Upper lobe of right lung (tissue), 1 donor: ENCODE data around the gene ITPKA. TPM values are rescaled to one million over a fixed set of nuclear protein-coding genes. Genes with fewer than 3 reads are reported as not detected.

Source experiments
- ATAC-seq: fragments of 200-7000 bp; cut with Tn5 transposase; one replicate; pipeline ENCODE4 v1.9.1; 2020; ENCODE audit warnings: mild to moderate bottlenecking, moderate library complexity
- DNase-seq: peaks from one replicate; pipeline ENCODE4 v3.0.0-alpha.2; 2020
- H3K27ac ChIP-seq: fragments of 200-600 bp; one replicate; pipeline ENCODE4 v1.8.0; 2022
- H3K27me3 ChIP-seq: fragments of 200-600 bp; one replicate; pipeline ENCODE4 v1.8.0; 2022; ENCODE audit warnings: mild to moderate bottlenecking
- H3K36me3 ChIP-seq: fragments of 200-600 bp; one replicate; pipeline ENCODE4 v1.8.0; 2022
- H3K4me1 ChIP-seq: fragments of 200-600 bp; one replicate; pipeline ENCODE4 v1.8.0; 2022
- H3K4me3 ChIP-seq: fragments of 200-600 bp; one replicate; pipeline ENCODE4 v1.8.0; 2022; ENCODE audit warnings: mild to moderate bottlenecking
- H3K9me3 ChIP-seq: fragments of 200-600 bp; one replicate; pipeline ENCODE4 v1.8.0; 2022
- intact Hi-C: fragments of 100-400 bp; cut with DNase I; formaldehyde crosslinking; loops from one replicate; pipeline ENCODE4 v1.11.0; 2022
- total RNA-seq: library from RNA; stranded (reverse); fragmentation: NEBNext Ultra II Directional; extraction: Animal tissue kit (Norgen Biotek cat#: 25700); gene quantifications from one replicate; pipeline ENCODE4 v1.2.1, GENCODE V29; 2021
- TF ChIP-seq, protein P1 (sequence below): fragments of 200-600 bp; IDR thresholded peaks from one replicate; pipeline ENCODE4 v1.8.0; 2022; ENCODE audit warnings: antibody characterized with exemption
- donor health status: DM: no; HTN: yes; CAD: no; lungs with severe emphysema.

ITPKA gene
- total RNA-seq, 1 donor from 2014 or later: 0.67 TPM

DNA sequence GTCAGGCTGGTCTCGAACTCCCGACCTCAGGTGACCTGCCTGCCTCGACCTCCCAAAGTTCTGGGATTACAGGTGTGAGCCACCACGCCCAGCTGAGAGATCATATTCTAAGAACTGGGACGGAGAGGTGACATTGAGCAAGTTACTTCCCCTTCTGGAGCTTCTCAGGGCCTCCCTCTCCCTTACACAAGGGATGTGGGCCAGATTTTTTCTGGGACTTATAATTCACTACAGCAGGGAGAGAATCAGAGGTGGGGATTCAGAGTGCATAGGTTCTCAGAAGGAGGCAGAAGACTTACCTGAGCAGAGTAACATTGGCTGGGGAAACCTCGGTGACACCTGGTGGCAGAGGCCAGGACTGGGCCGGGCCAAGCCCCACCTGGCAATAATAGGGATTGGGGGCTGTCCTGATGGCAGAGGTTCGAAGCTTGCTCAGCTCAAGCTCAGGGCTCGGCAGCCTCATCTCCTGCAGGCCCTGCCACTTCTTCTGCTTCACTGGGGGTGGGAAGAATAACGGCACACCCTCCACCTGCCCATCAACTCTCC lies 13.2 kb downstream of the ITPKA start:
- Histone ChIP-seq H3K27me3 (peaks cover 42% of the 10 kb centered on the region), H3K9me3 (no peaks in the 10 kb centered on the region), H3K4me3 (no peak overlapping the region), H3K36me3 (no peaks in the 10 kb centered on the region), H3K27ac (no peak overlapping the region), H3K4me1 (peaks cover 22% of the 10 kb centered on the region)
- intact Hi-C loops: no loop called here
- DNase-seq: no peak
- ATAC-seq: no peak
- TF ChIP-seq, protein P1, sequence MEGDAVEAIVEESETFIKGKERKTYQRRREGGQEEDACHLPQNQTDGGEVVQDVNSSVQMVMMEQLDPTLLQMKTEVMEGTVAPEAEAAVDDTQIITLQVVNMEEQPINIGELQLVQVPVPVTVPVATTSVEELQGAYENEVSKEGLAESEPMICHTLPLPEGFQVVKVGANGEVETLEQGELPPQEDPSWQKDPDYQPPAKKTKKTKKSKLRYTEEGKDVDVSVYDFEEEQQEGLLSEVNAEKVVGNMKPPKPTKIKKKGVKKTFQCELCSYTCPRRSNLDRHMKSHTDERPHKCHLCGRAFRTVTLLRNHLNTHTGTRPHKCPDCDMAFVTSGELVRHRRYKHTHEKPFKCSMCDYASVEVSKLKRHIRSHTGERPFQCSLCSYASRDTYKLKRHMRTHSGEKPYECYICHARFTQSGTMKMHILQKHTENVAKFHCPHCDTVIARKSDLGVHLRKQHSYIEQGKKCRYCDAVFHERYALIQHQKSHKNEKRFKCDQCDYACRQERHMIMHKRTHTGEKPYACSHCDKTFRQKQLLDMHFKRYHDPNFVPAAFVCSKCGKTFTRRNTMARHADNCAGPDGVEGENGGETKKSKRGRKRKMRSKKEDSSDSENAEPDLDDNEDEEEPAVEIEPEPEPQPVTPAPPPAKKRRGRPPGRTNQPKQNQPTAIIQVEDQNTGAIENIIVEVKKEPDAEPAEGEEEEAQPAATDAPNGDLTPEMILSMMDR: no peak

DNA sequence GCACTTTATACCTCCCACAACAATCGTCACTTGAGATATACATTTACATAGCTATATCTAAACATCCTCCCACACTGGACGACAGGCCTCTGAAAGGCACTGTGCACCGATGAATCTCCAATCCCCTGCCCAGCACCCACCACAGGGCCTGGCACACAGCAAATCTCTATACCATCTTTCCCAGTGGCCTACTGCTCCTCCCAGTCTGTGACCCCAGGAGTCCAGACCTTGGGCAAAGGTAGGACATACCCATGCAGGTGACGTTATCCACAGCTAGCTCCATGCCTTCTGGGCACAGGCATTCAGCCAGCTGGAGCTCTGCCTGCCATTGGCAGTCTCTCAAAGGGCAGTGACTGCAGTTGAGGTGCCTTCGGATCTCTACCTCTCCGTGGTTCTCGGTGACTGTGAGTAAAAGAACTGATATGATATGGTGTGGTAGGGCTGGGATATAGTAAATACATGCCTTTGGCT lies 14.2 kb downstream of the ITPKA start:
- Histone ChIP-seq H3K9me3 (no peaks in the 10 kb centered on the region), H3K4me1 (peaks cover 20% of the 10 kb centered on the region), H3K27ac (no peak overlapping the region), H3K36me3 (no peaks in the 10 kb centered on the region), H3K4me3 (no peak overlapping the region), H3K27me3 (peaks cover 42% of the 10 kb centered on the region)
- DNase-seq (no peak), ATAC-seq (peak; percentile 25)
- intact Hi-C loops: no loop called here
- TF ChIP-seq, protein P1: no peak

DNA sequence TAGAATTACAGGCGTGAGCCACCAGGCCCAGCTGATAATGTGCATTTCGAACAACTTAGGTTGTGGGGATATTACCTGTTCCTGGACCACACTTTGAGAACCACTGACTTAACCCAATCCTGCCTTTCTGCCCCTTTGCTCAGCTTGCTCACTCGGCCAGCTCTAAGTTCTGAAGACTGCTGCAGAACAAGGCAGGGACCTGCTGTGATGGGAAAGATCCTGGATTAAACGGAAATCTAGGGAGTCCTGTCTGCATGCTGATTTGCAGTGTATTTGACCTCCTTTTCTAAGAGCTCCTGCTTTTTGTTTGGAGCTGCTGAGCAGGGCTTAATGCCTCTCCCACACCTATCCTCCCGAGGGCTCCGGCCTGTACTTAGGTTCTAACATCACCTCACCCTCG lies 17.1 kb downstream of the ITPKA start:
- peaks cover 25% of the 10 kb centered on the region for H3K4me1 ChIP-seq
- no peak overlapping the region for H3K4me3 ChIP-seq
- H3K36me3 ChIP-seq: no peaks in the 10 kb centered on the region
- intact Hi-C loops: no loop called here
- H3K27ac ChIP-seq: no peak overlapping the region
- TF ChIP-seq, protein P1: no peak
- DNase-seq: no peak
- peaks cover 40% of the 10 kb centered on the region for H3K27me3 ChIP-seq
- ATAC-seq: no peak
- H3K9me3 ChIP-seq: no peaks in the 10 kb centered on the region

DNA sequence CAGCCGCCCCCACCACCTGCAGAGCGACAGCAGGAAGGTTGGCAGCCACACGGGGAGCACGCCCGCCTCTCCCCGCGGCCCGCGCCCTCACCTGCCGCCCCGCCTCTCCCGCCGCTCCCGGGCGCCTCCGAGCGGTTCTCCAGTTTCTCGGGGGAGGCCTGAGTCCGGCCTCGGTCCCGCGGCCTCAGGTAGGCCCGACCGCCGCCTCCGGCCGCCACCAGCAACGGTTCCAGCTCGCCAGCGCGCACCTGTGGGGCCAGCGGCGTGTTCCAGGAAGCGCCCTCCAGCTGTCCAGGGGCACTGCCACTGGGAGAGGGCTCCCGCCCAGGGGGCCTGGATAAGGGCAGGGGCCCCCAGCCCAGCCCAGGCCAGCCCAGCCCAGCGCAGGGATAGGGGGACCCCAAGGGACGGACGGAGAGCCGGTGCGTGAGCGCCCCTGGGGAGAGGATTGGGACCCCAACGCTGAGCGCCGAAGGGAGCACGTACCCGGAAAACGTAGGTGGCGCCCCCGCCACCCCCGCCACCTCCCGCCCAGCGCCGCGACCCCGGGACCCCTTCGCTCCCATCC lies 17.7 kb downstream of the ITPKA start:
- DNase-seq (no peak), ATAC-seq (peak; percentile 3)
- intact Hi-C loops: no loop called here
- Histone ChIP-seq H3K4me1 (peaks cover 25% of the 10 kb centered on the region), H3K36me3 (no peaks in the 10 kb centered on the region), H3K27ac (no peak overlapping the region), H3K4me3 (peak overlapping the region; percentile 43), H3K9me3 (no peaks in the 10 kb centered on the region), H3K27me3 (peaks cover 40% of the 10 kb centered on the region)
- TF ChIP-seq, protein P1: no peak

DNA sequence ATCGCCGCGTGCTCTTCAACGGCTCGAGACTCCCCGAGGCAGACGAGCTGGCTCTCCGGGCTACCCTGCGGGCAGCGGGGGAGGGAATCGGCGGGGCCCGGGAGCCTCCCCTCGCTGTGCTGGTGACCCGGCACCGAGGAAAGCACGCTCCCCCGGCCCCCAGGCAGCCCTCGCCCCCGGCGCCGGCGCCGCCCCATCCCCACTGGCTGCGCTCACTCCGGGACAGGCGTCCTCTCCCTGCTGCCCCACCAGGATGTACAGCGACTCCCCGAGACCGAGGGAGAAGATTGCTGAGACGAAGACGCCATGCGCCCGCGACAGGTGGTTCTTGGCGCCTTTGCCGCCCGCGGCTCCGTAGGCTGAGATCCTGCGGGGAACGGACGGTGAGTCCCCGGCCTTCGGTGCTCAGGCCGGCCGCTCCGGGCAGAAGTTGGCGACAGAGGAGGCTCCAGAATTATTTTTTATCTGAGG lies 18.3 kb downstream of the ITPKA start:
- intact Hi-C loops: no loop called here
- Histone ChIP-seq H3K9me3 (no peaks in the 10 kb centered on the region), H3K27me3 (peaks cover 40% of the 10 kb centered on the region), H3K4me3 (peak overlapping the region; percentile 43), H3K27ac (no peak overlapping the region), H3K4me1 (peaks cover 25% of the 10 kb centered on the region), H3K36me3 (no peaks in the 10 kb centered on the region)
- ATAC-seq (no peak), DNase-seq (no peak)
- TF ChIP-seq, protein P1: no peak
